ENCODE measurements around the gene ZBTB7C. TPM values are rescaled to one million over a fixed set of nuclear protein-coding genes. Genes with fewer than 3 reads are reported as not detected.

The ZBTB7C gene
- total RNA-seq, 4 donors from 2014 or later, result 5.0 to 14.1 (median 13.3) TPM

- DNase-seq (ENCODE audit: low spot score), result no peak
- TF ChIP-seq, protein P1, sequence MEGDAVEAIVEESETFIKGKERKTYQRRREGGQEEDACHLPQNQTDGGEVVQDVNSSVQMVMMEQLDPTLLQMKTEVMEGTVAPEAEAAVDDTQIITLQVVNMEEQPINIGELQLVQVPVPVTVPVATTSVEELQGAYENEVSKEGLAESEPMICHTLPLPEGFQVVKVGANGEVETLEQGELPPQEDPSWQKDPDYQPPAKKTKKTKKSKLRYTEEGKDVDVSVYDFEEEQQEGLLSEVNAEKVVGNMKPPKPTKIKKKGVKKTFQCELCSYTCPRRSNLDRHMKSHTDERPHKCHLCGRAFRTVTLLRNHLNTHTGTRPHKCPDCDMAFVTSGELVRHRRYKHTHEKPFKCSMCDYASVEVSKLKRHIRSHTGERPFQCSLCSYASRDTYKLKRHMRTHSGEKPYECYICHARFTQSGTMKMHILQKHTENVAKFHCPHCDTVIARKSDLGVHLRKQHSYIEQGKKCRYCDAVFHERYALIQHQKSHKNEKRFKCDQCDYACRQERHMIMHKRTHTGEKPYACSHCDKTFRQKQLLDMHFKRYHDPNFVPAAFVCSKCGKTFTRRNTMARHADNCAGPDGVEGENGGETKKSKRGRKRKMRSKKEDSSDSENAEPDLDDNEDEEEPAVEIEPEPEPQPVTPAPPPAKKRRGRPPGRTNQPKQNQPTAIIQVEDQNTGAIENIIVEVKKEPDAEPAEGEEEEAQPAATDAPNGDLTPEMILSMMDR (IDR thresholded peaks at IDR 0.05), result no peak
- ATAC-seq (ENCODE audit: low FRiP score), result no peak
These were observed 385.1 kb downstream of the ZBTB7C start for GRCh38 chr18:48024009-48024512.

- DNase-seq (ENCODE audit: low spot score) (no peak), ATAC-seq (ENCODE audit: low FRiP score) (peak; percentile 40)
- TF ChIP-seq, protein P1 (IDR thresholded peaks at IDR 0.05), result no peak
These were observed 385.7 kb downstream of the ZBTB7C start for GRCh38 chr18:48023334-48024008.

GRCh38 chr18:48022531-48023329 lies 386.5 kb downstream of the ZBTB7C start:
- no peak for DNase-seq (ENCODE audit: low spot score)
- peak; percentile 36 for ATAC-seq (ENCODE audit: low FRiP score)
- TF ChIP-seq, protein P1 (IDR thresholded peaks at IDR 0.05), result no peak

DNA sequence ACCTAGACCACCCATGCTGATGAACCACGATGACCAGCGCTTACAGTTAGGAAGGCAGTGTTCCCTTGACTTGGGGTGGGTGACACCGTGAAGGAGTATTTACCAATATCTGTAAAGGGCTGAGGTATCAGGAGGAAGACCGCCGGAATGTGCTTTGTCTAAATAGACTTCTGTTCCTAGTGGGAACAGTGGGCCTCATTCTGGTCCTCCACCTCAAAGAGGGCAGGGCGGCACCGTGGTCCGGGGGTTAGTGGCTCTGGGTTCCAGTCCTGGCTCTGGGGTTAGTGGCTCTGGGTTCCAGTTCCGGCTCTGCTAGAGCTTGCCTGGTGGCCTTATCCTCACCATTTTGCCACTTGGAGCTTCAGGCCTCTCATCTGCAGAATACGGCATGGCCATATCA lies 387.2 kb downstream of the ZBTB7C start:
- DNase-seq (ENCODE audit: low spot score), result no peak
- ATAC-seq (ENCODE audit: low FRiP score), result no peak
- TF ChIP-seq, protein P1 (IDR thresholded peaks at IDR 0.05), result no peak

DNA sequence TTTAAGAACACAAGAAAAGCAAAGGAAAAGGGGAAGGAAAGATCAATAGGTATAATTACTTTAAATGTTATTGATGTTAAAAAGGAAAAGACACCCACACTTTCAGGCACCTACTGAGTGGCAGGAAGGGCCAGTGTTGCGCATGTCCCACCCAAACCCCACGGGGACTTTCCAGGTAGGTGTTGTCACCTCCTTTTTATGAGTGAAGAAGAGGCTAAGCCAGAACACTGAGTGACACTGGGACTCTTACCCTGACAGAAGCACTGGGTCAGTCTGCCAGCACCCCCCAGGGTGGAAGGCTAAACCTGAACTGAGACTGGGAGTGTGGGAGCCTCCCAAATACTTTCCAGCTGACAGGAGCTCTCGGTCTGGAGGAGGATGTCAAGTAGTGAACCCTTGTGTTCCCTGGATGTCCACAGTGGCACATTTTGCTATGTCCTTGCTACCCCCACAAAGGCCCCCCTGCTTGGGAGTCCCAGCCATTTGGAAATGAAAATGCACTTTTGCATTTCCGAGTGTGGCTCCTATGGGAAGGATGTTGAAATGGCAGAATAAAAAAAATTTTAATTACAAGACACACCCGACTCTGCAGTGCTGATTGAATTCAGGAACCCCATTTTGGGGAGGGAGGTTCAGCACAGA lies 387.8 kb downstream of the ZBTB7C start:
- ATAC-seq (ENCODE audit: low FRiP score) (no peak), DNase-seq (ENCODE audit: low spot score) (no peak)
- TF ChIP-seq, protein P1 (IDR thresholded peaks at IDR 0.05), result no peak

GRCh38 chr18:48020337-48021250 lies 388.6 kb downstream of the ZBTB7C start:
- no peak for DNase-seq (ENCODE audit: low spot score)
- TF ChIP-seq, protein P1 (IDR thresholded peaks at IDR 0.05), result no peak
- no peak for ATAC-seq (ENCODE audit: low FRiP score)
